ENCODE results near the gene SLC24A5. TPM values are rescaled to one million over a fixed set of nuclear protein-coding genes. Genes with fewer than 3 reads are reported as not detected.

The SLC24A5 gene
- total and polyA plus RNA-seq, 7 donors, result not detected

DNA sequence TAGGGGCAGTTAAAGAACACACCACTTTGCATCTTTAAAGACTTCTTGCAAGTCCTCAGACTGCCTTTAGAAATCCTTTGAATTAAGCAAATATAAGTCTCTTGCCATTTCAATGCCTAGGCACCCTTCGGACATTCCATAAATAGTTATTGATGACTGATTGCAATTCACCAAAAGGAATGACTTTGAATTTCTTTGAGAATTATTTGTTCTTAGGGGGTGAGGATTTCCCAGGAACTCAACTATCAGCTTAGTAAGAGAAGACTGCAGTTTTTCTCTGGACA lies 57.8 kb downstream of the SLC24A5 start:
- no peaks in the 10 kb centered on the region for H3K36me3 ChIP-seq (ENCODE audit: insufficient read depth in 1 of 2, low read depth in 1 of 2)
- no peak overlapping the region for H3K27ac ChIP-seq
- intact Hi-C loops (cut with DNase I), result no loop called here
- WGBS, 3 donors, result 81 to 90% (median 84%) methylated on average over 1 of the region's 1 CpG
- DNase-seq (no peak), ATAC-seq (no peak)
- H3K27me3 ChIP-seq (ENCODE audit: insufficient read depth in 3 of 3, low read length in 2 of 3), result peaks cover 0 to 34% (median 10%) of the 10 kb centered on the region in 3 donors
- peak overlapping the region; percentile 71 for H3K4me3 ChIP-seq
- TF ChIP-seq, protein P1, sequence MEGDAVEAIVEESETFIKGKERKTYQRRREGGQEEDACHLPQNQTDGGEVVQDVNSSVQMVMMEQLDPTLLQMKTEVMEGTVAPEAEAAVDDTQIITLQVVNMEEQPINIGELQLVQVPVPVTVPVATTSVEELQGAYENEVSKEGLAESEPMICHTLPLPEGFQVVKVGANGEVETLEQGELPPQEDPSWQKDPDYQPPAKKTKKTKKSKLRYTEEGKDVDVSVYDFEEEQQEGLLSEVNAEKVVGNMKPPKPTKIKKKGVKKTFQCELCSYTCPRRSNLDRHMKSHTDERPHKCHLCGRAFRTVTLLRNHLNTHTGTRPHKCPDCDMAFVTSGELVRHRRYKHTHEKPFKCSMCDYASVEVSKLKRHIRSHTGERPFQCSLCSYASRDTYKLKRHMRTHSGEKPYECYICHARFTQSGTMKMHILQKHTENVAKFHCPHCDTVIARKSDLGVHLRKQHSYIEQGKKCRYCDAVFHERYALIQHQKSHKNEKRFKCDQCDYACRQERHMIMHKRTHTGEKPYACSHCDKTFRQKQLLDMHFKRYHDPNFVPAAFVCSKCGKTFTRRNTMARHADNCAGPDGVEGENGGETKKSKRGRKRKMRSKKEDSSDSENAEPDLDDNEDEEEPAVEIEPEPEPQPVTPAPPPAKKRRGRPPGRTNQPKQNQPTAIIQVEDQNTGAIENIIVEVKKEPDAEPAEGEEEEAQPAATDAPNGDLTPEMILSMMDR (IDR thresholded peaks at IDR 0.05), result no peak
- H3K4me1 ChIP-seq, result no peaks in the 10 kb centered on the region
- H3K9me3 ChIP-seq, result no peaks in the 10 kb centered on the region

DNA sequence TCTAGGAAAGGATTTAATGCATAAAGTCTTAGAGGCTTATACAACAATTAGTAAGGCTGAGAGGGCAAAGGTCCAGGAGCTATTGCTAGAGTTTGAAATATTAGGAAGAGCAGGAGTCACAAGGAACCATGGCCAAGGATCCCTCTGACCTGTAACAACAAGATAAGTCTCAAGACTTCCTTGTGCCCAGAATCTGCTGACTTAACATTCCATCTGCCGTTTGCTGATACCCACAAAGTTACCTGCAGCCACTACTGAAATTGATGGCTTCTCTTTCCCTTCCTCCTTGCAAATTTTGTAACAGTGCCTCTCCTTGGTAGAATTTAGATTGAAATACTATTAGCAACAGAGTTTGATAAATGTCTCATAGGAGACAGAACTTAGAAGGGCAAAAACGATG lies 62.0 kb downstream of the SLC24A5 start:
- intact Hi-C loops (cut with DNase I), result no loop called here
- H3K4me3 ChIP-seq, result no peak overlapping the region
- no peaks in the 10 kb centered on the region for H3K9me3 ChIP-seq
- H3K27me3 ChIP-seq (ENCODE audit: insufficient read depth in 3 of 3, low read length in 2 of 3), result peaks cover 0 to 19% (median 6%) of the 10 kb centered on the region in 3 donors
- H3K27ac ChIP-seq, result no peak overlapping the region
- no peaks in the 10 kb centered on the region for H3K4me1 ChIP-seq
- ATAC-seq (no peak), DNase-seq (no peak)
- 54 to 58% (median 56%) methylated on average over 2 of the region's 2 CpGs for WGBS, 3 donors
- H3K36me3 ChIP-seq (ENCODE audit: insufficient read depth in 1 of 2, low read depth in 1 of 2), result no peaks in the 10 kb centered on the region
- TF ChIP-seq, protein P1 (IDR thresholded peaks at IDR 0.05), result no peak

DNA sequence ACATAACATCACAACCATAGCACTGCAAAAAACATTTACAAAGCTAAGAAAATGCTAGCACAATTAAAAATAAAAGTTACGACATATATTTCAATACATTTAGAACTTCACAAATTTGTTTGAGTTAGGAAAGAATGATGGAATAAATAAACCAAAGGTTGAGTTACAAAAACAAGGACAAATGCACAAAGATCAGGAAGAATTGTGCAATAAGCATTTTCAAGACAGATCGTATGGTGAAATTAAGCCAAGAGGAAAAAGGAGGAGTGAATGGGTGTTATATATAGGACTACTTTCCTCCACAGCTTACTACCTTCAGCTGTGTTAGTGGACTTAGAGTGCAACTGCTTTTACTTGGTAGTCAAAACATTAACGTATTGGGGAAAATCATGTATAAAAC lies 64.7 kb downstream of the SLC24A5 start:
- Histone ChIP-seq H3K36me3 (ENCODE audit: insufficient read depth in 1 of 2, low read depth in 1 of 2) (no peaks in the 10 kb centered on the region), H3K9me3 (no peaks in the 10 kb centered on the region), H3K4me1 (no peaks in the 10 kb centered on the region), H3K27ac (no peak overlapping the region), H3K27me3 (ENCODE audit: insufficient read depth in 3 of 3, low read length in 2 of 3) (peaks cover 0 to 3% (median 2%) of the 10 kb centered on the region in 3 donors), H3K4me3 (no peak overlapping the region)
- DNase-seq (no peak), ATAC-seq (no peak)
- intact Hi-C loops (cut with DNase I), result no loop called here
- 77 to 85% (median 82%) methylated on average over 3 of the region's 3 CpGs for WGBS, 3 donors
- TF ChIP-seq, protein P1 (IDR thresholded peaks at IDR 0.05), result no peak

DNA sequence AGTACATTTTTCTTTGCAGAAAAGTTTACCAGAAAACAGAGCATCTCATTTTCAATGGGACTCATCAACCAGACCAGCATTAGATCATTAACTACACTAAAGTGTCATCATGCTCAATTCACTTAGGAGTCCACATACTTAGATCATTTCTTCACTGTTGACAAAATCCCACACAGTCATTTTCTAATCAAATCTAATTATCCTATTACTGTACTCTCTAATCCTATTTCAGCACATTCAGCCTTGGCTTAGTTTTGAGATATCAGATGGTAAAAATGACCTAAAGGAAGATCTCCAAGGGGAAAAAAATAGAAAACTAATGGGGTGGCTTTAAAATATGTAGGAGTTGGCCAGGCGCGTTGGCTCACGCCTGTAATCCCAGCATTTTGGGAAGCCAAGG lies 65.5 kb downstream of the SLC24A5 start:
- 92 to 98% (median 94%) methylated on average over 3 of the region's 3 CpGs for WGBS, 3 donors
- intact Hi-C loops (cut with DNase I), result no loop called here
- ATAC-seq, result no peak
- H3K27ac ChIP-seq, result no peak overlapping the region
- H3K4me1 ChIP-seq, result no peaks in the 10 kb centered on the region
- H3K4me3 ChIP-seq, result no peak overlapping the region
- TF ChIP-seq, protein P1 (IDR thresholded peaks at IDR 0.05), result no peak
- H3K36me3 ChIP-seq (ENCODE audit: insufficient read depth in 1 of 2, low read depth in 1 of 2), result no peaks in the 10 kb centered on the region
- H3K9me3 ChIP-seq, result no peaks in the 10 kb centered on the region
- peaks cover 0 to 2% (median under 1%) of the 10 kb centered on the region in 3 donors for H3K27me3 ChIP-seq (ENCODE audit: insufficient read depth in 3 of 3, low read length in 2 of 3)
- no peak for DNase-seq

DNA sequence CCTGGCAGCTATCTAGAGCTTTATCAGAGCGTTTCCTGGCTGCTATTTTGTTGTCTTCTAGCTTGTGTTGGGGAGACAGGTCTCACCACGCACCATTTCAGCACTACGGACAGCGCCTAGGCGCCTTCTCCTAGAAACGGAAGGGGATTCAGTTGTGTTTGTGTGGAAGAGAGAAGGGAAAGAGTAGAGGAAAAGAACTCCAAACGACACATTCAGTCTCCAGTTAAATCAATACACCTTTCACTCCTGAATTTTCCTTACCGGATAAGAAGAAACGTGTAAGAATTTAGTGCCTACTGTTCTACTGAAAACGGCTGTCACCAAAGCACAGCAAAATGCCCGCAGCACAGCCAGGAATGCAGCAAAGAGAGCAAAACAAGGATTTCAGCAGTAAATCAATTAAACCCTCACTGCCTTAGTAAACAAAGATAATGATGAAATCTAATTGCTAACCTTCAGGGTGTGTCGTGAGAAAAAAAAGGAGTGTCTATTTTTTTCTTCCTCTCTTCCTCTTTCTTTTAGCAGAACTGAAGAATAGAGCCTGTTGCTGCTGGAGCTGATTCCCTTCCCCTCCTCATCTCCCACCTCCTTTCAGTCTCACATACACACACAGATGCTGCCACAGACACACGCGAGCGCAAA lies 70.3 kb downstream of the SLC24A5 start:
- Histone ChIP-seq H3K4me1 (no peaks in the 10 kb centered on the region), H3K27me3 (ENCODE audit: insufficient read depth in 3 of 3, low read length in 2 of 3) (peaks cover 0 to 4% (median 4%) of the 10 kb centered on the region in 3 donors), H3K4me3 (no peak overlapping the region), H3K36me3 (ENCODE audit: insufficient read depth in 1 of 2, low read depth in 1 of 2) (no peaks in the 10 kb centered on the region), H3K27ac (no peak overlapping the region), H3K9me3 (no peaks in the 10 kb centered on the region)
- TF ChIP-seq, protein P1 (IDR thresholded peaks at IDR 0.05), result no peak
- ATAC-seq, result no peak
- intact Hi-C loops (cut with DNase I), result no loop called here
- WGBS, 3 donors, result 3 to 4% (median 3%) methylated on average over 15 of the region's 15 CpGs
- peak; percentile 33 to 67 for DNase-seq
